ENCODE data around the gene CLEC7A.

DNA sequence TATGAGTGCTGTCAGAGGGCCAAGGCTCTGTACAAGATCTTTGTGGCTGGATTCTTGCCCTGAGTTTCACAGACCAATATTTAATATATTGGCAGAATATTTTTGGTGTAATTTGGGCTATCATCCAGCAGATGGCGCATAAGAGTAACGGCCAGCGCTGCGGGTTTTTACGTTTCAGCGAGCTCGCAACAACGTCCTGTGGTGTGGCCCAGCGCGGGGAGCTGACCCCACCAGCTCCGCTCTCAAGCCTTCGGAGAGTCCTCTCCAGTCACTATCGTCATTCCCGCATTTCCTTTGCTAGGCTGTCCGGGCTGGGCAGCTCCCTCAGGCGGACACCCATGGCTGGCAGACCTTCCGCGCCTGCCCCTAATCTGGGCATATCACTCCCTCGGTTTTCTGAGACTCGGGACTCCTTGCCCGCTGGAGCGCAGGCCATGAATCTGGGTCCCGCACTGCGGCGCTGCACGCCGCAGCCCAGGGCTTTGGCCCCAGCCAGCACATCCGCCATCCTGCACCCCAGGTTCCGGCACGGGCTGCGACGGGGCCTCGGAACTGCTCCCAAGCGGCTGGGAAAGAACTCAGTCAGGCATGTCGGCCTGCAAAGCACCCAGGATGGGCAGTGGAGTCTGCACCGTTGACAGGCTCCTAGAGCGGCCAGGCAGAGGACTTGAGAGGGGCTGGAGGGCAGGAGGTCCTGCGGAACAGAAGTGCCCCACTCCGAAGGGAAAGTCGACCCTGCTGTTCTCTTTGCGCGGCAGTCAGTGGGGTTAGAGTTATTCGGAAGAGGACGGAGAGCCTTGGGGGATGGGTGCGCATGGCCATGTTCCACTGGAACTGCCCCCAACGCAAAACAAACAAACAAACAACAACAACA, 23.5 kb upstream of the CLEC7A start:
- TF ChIP-seq POLR2A (IDR thresholded peaks at IDR 0.05; ENCODE audit: low read depth, low read length) (no peak), POLR2AphosphoS5 (IDR thresholded peaks at IDR 0.05; ENCODE audit: low read depth, low read length) (no peak), TAF1 (IDR thresholded peaks at IDR 0.05; ENCODE audit: low read depth, low read length) (no peak), PAX5 (IDR thresholded peaks at IDR 0.05; ENCODE audit: insufficient read depth, low read length, severe bottlenecking) (no peak), SPI1 (IDR thresholded peaks at IDR 0.05; ENCODE audit: low read depth, low read length) (no peak)

Measured in GM12891 (cell line).